Brain microvascular endothelial cell (primary cell): ENCODE data around the gene C21orf91.

ENCODE experiments used
- DNase-seq: peaks from one replicate; pipeline ENCODE4 v3.0.0-alpha.2; 2020
- H3K27ac ChIP-seq: fragments of 250-450 bp; sonication (Bioruptor Pico); 2 replicates; pipeline ENCODE4 v1.5.1; 2020; ENCODE audit warnings: mild to moderate bottlenecking, moderate library complexity
- H3K27me3 ChIP-seq: fragments of 250-450 bp; sonication (Bioruptor Pico); replicated peaks from 2 replicates; pipeline ENCODE4 v1.5.1; 2020; ENCODE audit warnings: mild to moderate bottlenecking
- H3K36me3 ChIP-seq: fragments of 250-450 bp; sonication (Bioruptor Pico); replicated peaks from 2 replicates; pipeline ENCODE4 v1.5.1; 2020; ENCODE audit warnings: mild to moderate bottlenecking
- H3K4me3 ChIP-seq: 2 replicates; pipeline ENCODE4 v1.5.1; 2011; ENCODE audit warnings: low read depth, mild to moderate bottlenecking, control low read depth, low read length, moderate library complexity
- in situ Hi-C: cut with HindIII; loops from 2 replicates; pipeline ENCODE4 v1.10.0; 2017; ENCODE audit warnings: low sequenced_read_pairs, low pct_ligation_motif_present
- TF ChIP-seq, protein P1 (sequence below): IDR thresholded peaks from 2 replicates; pipeline ENCODE4 v1.5.1; 2011; ENCODE audit warnings: low read depth, mild to moderate bottlenecking, moderate library complexity, low read length, control low read depth, inconsistent platforms; ENCODE audit errors: missing control alignments

C21orf91 gene

DNA sequence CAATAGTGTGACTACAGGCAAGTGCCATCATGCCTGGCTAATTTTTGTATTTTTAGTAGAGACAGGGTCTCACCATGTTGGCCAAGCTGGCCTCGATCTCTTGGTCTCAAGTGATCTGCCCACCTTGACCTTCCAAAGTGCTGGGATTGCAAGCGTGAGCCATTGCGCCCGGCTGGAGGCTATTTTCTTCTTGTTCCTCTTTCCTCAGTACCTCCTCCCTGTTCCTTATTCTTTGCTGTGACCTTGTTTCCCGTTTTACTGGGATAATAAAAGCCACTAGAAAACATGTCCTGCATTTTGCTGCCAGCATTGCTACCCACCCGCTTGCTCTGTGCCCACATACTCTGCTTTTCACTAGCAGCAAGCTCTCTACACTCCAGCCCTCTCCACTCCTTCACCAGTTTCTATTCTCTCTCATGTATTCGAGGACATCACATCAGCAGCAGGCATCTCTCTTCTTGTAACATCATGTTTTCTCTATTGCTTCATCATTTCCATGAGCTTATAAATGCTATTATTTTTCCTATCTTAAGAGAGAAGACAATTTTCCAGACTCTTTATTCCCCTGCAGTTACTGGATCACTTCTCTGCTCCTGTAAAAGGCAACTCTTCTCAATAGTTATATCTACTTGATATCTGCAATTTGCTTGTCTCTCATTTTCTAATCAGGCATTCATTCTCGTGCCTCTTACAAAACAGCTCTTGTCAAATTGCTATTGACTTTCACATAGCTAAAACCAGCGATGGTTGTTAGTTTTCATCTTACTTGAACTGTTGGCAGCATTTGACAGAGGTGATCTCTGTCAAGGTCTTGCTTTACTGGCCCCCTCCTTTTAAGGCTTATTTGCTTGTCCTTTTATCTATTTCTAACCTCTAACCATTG, 34.5 kb upstream of the C21orf91 start:
- no peak for DNase-seq
- no peak overlapping the region for H3K4me3 ChIP-seq
- TF ChIP-seq, protein P1, sequence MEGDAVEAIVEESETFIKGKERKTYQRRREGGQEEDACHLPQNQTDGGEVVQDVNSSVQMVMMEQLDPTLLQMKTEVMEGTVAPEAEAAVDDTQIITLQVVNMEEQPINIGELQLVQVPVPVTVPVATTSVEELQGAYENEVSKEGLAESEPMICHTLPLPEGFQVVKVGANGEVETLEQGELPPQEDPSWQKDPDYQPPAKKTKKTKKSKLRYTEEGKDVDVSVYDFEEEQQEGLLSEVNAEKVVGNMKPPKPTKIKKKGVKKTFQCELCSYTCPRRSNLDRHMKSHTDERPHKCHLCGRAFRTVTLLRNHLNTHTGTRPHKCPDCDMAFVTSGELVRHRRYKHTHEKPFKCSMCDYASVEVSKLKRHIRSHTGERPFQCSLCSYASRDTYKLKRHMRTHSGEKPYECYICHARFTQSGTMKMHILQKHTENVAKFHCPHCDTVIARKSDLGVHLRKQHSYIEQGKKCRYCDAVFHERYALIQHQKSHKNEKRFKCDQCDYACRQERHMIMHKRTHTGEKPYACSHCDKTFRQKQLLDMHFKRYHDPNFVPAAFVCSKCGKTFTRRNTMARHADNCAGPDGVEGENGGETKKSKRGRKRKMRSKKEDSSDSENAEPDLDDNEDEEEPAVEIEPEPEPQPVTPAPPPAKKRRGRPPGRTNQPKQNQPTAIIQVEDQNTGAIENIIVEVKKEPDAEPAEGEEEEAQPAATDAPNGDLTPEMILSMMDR: no peak
- no peak overlapping the region for H3K27ac ChIP-seq
- H3K36me3 ChIP-seq: no peaks in the 10 kb centered on the region
- in situ Hi-C loops: no loop called here
- no peaks in the 10 kb centered on the region for H3K27me3 ChIP-seq

DNA sequence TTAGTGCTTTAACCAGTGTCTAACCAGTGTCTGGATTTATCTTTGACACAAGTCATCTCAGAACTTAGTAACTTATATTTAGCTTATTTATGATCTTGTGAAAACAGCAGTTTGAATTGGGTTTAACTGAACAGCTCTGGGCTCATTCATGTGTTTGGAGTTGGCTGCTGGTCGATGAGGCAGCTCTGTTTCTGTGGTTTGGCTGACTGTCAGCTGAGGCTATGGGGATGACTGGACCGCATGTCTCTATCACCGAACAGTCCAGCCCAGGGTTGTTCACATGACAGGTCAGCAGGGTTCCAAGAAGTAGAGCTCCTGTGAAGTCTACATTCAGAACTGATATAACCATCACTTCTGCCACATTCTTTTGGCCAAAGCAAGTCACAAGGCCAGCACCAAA, 29.1 kb upstream of the C21orf91 start:
- H3K27ac ChIP-seq: peak overlapping the region; percentile 79
- no peaks in the 10 kb centered on the region for H3K27me3 ChIP-seq
- peak; percentile 97 for DNase-seq
- no peaks in the 10 kb centered on the region for H3K36me3 ChIP-seq
- H3K4me3 ChIP-seq: no peak overlapping the region
- TF ChIP-seq, protein P1: no peak
- in situ Hi-C loops: no loop called here

DNA sequence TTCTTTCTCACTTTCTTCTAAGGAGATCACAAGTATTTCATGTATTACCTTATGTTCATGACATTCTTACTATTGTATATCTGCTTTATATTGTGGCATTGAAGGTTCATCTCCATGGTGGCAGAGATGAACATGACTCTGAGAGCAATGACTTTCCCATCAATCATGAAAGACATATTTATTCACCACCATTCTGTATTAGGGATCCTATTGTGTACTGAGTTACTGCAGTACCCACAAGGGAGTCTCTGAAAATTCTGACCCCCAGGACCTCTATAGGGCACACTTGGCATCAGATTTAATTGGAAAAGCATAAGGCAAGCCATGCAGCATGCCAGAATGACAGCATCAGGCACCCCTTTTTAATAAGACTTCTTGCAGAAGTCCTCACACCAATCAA, 21.9 kb upstream of the C21orf91 start:
- DNase-seq: no peak
- Histone ChIP-seq H3K36me3 (no peaks in the 10 kb centered on the region), H3K27ac (no peak overlapping the region), H3K4me3 (no peak overlapping the region), H3K27me3 (no peaks in the 10 kb centered on the region)
- in situ Hi-C loops: no loop called here
- TF ChIP-seq, protein P1: no peak

DNA sequence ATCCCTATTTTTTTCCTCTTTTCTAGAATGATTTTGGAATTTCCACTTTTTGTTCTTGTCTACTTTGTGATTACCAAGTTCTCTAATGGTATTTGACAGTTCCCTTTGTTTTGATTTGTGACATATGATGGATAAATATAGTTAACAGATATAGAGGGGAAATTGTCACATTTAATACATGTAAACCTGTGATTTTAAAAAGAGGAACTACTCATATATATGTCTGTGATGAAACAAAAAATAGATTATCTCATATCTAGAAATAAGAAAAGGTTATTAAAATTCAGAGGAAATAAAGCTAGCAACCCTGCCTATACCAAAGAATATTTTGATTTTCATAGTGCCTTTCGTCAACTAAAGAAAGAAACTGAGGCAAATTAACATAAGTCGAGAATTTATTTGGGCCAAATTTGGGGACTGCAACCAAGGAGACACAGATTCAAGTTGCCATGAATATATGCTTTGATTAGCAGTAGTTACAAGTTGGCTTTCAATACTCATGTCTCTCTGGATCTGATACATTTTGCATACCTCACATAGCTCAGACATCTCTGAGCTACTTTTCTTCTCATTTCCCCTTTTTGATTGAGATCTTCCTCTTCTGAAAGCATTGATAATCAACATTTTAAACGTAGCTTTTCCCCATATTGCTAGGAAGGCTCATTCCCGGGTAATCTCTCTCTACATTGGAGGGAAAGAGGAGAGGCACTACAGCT, 15.6 kb upstream of the C21orf91 start:
- H3K36me3 ChIP-seq: no peaks in the 10 kb centered on the region
- no peaks in the 10 kb centered on the region for H3K27me3 ChIP-seq
- H3K27ac ChIP-seq: no peak overlapping the region
- in situ Hi-C loops: no loop called here
- DNase-seq: no peak
- H3K4me3 ChIP-seq: no peak overlapping the region
- TF ChIP-seq, protein P1: no peak

DNA sequence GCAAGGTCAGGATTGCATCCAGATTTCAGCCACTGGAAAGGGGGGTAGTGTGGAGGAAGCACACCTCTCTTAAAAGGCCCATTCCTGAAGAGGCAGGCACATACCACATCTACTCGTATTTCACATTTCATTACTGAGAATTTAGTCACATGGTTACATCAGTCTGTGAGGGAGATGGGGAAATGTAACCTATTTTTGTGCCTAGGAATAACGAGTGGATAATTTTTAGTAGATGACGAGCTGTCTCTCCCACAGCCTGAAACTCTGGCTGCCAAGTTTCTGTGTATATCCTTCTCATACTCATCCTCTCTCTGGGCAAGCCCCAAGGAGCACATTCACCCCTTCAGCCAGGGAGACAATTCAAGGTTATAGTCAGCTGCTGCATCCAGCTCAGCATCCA, 10.3 kb upstream of the C21orf91 start:
- Histone ChIP-seq H3K4me3 (no peak overlapping the region), H3K27me3 (no peaks in the 10 kb centered on the region), H3K36me3 (no peaks in the 10 kb centered on the region), H3K27ac (no peak overlapping the region)
- in situ Hi-C loops: no loop called here
- TF ChIP-seq, protein P1: no peak
- peak; percentile 11 for DNase-seq
